ENCODE data around the gene EXOC4.

Gene EXOC4

DNA sequence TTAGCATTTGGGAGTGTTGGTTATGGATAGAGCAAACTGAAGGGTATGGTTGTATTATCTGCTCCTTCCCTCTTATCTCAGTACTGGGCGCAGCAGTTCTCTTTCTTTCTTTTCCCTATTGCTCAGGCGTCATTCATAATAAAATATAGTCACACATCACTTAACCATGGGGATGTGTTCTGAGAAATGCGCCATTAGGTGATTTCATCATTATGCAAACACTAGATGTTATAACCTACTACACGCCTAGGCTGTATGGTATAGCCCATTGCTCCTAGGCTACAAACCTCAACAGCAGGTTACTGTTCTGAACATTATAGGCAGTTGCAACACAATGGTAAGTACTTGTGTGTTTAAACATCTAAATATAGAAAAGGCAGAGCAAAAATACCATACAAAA lies 401.7 kb downstream of the EXOC4 start:
- TF ChIP-seq, protein P1, sequence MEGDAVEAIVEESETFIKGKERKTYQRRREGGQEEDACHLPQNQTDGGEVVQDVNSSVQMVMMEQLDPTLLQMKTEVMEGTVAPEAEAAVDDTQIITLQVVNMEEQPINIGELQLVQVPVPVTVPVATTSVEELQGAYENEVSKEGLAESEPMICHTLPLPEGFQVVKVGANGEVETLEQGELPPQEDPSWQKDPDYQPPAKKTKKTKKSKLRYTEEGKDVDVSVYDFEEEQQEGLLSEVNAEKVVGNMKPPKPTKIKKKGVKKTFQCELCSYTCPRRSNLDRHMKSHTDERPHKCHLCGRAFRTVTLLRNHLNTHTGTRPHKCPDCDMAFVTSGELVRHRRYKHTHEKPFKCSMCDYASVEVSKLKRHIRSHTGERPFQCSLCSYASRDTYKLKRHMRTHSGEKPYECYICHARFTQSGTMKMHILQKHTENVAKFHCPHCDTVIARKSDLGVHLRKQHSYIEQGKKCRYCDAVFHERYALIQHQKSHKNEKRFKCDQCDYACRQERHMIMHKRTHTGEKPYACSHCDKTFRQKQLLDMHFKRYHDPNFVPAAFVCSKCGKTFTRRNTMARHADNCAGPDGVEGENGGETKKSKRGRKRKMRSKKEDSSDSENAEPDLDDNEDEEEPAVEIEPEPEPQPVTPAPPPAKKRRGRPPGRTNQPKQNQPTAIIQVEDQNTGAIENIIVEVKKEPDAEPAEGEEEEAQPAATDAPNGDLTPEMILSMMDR (IDR thresholded peaks at IDR 0.05; ENCODE audit: low read depth, low read length), result no peak

DNA sequence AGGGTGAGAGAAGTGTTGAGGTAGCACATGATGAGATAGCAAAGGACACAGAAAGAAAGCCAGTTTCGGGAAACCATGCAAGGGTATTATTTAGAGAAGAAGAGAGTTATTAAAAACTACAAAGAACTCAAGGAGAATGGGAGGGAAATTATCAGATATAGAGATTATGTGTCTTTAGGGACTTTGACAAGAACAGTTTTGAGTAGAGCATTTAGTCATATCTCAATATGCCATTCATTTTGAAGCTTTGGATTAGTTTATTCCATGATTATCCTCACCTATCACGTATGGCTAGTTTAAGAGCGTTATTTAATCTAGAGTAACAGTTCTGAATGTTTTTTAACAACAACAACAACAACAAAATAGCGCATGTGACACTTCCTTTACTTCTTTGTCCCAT lies 409.4 kb downstream of the EXOC4 start:
- Histone ChIP-seq H3K27me3 (ENCODE audit: insufficient read depth, low read depth, severe bottlenecking) (no peaks in the 10 kb centered on the region), H3K9me3 (ENCODE audit: severe bottlenecking) (no peaks in the 10 kb centered on the region), H3K4me3 (ENCODE audit: low read depth, low read length) (no peak overlapping the region), H3K36me3 (no peaks in the 10 kb centered on the region), H3K27ac (no peak overlapping the region)
- TF ChIP-seq, protein P1 (IDR thresholded peaks at IDR 0.05; ENCODE audit: low read depth, low read length), result no peak
- DNase-seq, result no peak

More for the DNA sequence above, 401.7 kb downstream of the EXOC4 start:
- Histone ChIP-seq H3K4me3 (ENCODE audit: low read depth, low read length) (no peak overlapping the region), H3K27ac (no peak overlapping the region), H3K9me3 (ENCODE audit: severe bottlenecking) (no peaks in the 10 kb centered on the region), H3K27me3 (ENCODE audit: insufficient read depth, low read depth, severe bottlenecking) (no peaks in the 10 kb centered on the region), H3K36me3 (no peaks in the 10 kb centered on the region)
- no peak for DNase-seq

DNA sequence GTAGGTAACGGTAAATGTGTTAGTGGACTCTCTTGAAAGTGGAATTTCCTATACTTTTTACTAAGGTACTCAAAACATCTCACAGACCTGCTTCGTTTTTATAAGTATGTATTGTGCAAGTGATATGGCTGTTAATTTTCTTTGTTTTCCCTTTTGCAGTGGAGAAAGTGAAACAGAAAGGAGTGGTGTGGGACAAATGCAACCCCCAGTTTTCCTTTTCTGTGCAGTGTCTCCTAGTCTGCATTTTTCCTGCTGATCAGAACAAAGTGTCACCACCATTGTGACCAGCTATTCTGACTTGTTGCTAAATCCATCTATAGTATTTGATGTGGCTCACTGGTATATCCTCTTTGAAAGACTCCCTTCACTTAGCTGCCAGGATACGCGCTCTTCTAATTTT lies 410.0 kb downstream of the EXOC4 start:
- no peak overlapping the region for H3K4me3 ChIP-seq (ENCODE audit: low read depth, low read length)
- no peaks in the 10 kb centered on the region for H3K9me3 ChIP-seq (ENCODE audit: severe bottlenecking)
- no peak overlapping the region for H3K27ac ChIP-seq
- TF ChIP-seq, protein P1 (IDR thresholded peaks at IDR 0.05; ENCODE audit: low read depth, low read length), result no peak
- no peaks in the 10 kb centered on the region for H3K27me3 ChIP-seq (ENCODE audit: insufficient read depth, low read depth, severe bottlenecking)
- H3K36me3 ChIP-seq, result no peaks in the 10 kb centered on the region
- DNase-seq, result no peak

DNA sequence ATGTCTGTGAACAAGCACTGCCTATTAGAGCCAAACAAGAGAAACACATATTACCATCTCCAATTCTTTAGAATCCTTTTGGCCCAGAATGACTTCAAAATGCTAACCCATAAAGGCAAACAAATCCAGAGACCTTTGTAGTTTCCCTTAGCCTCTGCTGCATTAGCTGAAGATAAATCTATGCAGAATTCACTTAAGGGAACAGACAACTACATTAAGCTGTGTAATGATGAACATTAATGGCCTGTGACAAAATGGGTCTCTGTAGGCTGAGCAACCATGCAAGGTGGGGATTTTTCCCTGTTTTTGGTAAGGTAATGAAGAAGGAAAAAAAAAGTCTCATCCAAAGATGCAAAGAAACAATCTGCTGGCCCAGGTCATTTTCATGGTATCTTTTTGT lies 411.6 kb downstream of the EXOC4 start:
- TF ChIP-seq, protein P1 (IDR thresholded peaks at IDR 0.05; ENCODE audit: low read depth, low read length), result no peak
- no peak overlapping the region for H3K4me3 ChIP-seq (ENCODE audit: low read depth, low read length)
- no peaks in the 10 kb centered on the region for H3K9me3 ChIP-seq (ENCODE audit: severe bottlenecking)
- no peaks in the 10 kb centered on the region for H3K36me3 ChIP-seq
- DNase-seq, result no peak
- H3K27ac ChIP-seq, result no peak overlapping the region
- no peaks in the 10 kb centered on the region for H3K27me3 ChIP-seq (ENCODE audit: insufficient read depth, low read depth, severe bottlenecking)

DNA sequence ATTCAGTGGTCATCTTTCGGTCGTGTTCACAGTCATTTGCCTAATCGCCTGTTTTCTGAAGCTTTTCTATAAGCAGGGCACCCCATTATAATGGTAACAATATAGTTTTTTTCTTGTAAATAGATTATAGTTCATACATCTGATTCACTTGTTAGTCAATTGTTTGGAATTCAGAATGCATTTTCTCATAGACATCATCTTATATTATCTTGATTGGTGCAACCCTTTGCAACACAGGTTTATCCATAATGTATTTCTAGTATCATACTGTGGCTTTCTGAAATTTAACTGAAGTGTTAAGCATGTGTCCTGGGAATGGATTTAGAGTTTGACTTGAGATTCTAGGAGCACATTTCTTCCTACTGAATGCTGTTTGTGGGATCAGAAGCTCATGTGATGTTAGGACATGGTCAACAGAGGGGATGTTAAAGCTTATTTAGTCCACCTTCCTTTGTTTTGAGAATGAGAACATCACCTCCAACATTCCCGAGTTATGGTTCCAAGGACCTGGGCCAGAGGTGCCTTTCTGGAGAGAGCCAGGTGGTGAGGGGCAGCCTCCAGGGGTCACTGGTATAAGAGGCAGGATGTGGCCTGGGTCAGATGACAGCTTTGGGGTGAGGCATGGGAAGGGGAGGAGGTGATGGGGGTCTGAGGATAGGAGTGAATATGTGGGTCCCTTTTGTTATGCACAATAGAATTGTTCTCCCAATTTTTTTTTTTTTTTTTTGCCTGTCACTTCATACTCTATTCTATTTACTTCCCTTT lies 415.6 kb downstream of the EXOC4 start:
- Histone ChIP-seq H3K27me3 (ENCODE audit: insufficient read depth, low read depth, severe bottlenecking) (no peaks in the 10 kb centered on the region), H3K27ac (no peak overlapping the region), H3K9me3 (ENCODE audit: severe bottlenecking) (no peaks in the 10 kb centered on the region), H3K4me3 (ENCODE audit: low read depth, low read length) (no peak overlapping the region), H3K36me3 (no peaks in the 10 kb centered on the region)
- DNase-seq, result no peak
- TF ChIP-seq, protein P1 (IDR thresholded peaks at IDR 0.05; ENCODE audit: low read depth, low read length), result no peak

DNA sequence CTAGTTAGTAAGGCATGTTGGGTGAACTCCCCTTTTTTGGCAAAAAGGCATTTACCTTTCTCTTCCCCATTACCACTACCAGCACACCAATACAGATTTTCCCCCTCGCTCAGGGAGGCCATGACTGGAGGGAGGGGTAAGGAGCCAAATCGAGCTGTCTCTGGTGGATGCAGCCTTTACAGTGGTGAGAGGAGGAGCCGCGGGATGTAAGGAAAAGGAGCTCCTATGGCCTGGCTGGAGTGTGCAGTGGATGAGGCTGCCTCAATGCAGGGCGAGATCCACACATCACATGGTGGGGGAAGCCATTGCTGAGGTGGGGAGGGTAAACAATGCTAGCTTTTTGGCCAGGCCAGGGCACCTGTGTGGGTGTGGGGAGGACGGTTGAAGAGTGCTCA lies 416.2 kb downstream of the EXOC4 start:
- no peaks in the 10 kb centered on the region for H3K27me3 ChIP-seq (ENCODE audit: insufficient read depth, low read depth, severe bottlenecking)
- DNase-seq, result no peak

More for the DNA sequence above, 416.2 kb downstream of the EXOC4 start:
- TF ChIP-seq, protein P1 (IDR thresholded peaks at IDR 0.05; ENCODE audit: low read depth, low read length), result no peak
- Histone ChIP-seq H3K9me3 (ENCODE audit: severe bottlenecking) (no peaks in the 10 kb centered on the region), H3K27ac (no peak overlapping the region), H3K36me3 (no peaks in the 10 kb centered on the region), H3K4me3 (ENCODE audit: low read depth, low read length) (no peak overlapping the region)

Data from WERI-Rb-1 (cell line).